ENCODE data around the gene CCSER1. TPM values are rescaled to one million over a fixed set of nuclear protein-coding genes. Genes with fewer than 3 reads are reported as not detected.

Gene CCSER1
- not detected in 5 replicates for total RNA-seq (2022; extraction: Qiagen RNA extraction)

DNA sequence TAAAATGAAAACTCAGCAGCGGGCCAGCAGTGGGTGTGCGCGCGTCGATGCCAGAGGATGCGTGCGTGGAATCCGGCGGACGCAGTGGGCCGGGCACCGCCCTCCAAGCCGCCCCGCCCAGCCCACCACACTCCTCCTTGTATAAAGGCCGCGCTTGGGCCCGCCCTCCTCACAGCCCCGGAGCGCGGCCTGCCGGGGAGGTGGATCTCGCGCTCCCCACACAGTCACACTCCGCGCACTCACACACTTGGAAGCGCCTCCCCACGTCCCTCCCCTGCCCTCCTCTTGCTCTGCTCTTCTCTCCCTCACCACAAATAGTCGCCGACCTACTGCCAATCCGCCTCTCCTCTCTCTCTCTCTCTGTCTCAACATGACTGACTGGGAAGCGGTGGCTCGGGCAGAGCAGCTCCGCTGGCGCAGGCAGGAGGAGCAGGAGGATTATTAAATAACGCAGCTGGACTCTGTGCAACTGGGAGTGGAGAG lies at the start of gene CCSER1:
Gene CCSER1 (plus strand): TSS at position 172 of the 483 bp plus-strand sequence.

Other genes with a start within 250 kb of the CCSER1 start
- not detected in 5 replicates for gene MMRN1, start 232.5 kb upstream of the CCSER1 start, total RNA-seq (2022; extraction: Qiagen RNA extraction)